T-helper 2 cell treated with Interferon-gamma antibody and Interleukin-4, amounts not matched to agents 100 ng/mL and 5 ng/mL, for 36 hours (primary cell): Measurements from ENCODE around the gene DLG2. TPM values are rescaled to one million over a fixed set of nuclear protein-coding genes. Genes with fewer than 3 reads are reported as not detected.

Experiments used
- intact Hi-C: fragments of 100-400 bp; cut with micrococcal nuclease; formaldehyde crosslinking; loops from one replicate; pipeline ENCODE4 v1.15.1; 2023
- total RNA-seq: library from RNA; stranded (reverse); gene quantifications from 2 replicates; pipeline ENCODE4 v1.2.3, GENCODE V29; 2022

The DLG2 gene
- total RNA-seq, 1 donor from 2014 or later = 1.0 TPM

GRCh38 chr11:83522911-83523310 lies 2104.2 kb downstream of the DLG2 start:
- intact Hi-C loops = no loop called here

- intact Hi-C loops = no loop called here
Observed at GRCh38 chr11:83521647-83522596, 2105.2 kb downstream of the DLG2 start.

GRCh38 chr11:83520849-83521248 lies 2106.3 kb downstream of the DLG2 start:
- intact Hi-C loops = no loop called here

GRCh38 chr11:83511646-83512045 lies 2115.5 kb downstream of the DLG2 start:
- intact Hi-C loops = no loop called here

GRCh38 chr11:83510530-83511460 lies 2116.3 kb downstream of the DLG2 start:
- intact Hi-C loops = no loop called here

GRCh38 chr11:83508804-83509203 lies 2118.3 kb downstream of the DLG2 start:
- intact Hi-C loops = no loop called here

GRCh38 chr11:83502041-83502440 lies 2125.1 kb downstream of the DLG2 start:
- intact Hi-C loops = no loop called here

- intact Hi-C loops = no loop called here
Observed at GRCh38 chr11:83493917-83494316, 2133.2 kb downstream of the DLG2 start.

- intact Hi-C loops = no loop called here
Observed at GRCh38 chr11:83493034-83493433, 2134.1 kb downstream of the DLG2 start.

GRCh38 chr11:83483808-83484207 lies 2143.3 kb downstream of the DLG2 start:
- intact Hi-C loops = no loop called here

- intact Hi-C loops = no loop called here
Observed at GRCh38 chr11:83480811-83481210, 2146.3 kb downstream of the DLG2 start.

GRCh38 chr11:83480251-83480650 lies 2146.9 kb downstream of the DLG2 start:
- intact Hi-C loops = no loop called here

- intact Hi-C loops = no loop called here
Observed at GRCh38 chr11:83477772-83478171, 2149.4 kb downstream of the DLG2 start.

- intact Hi-C loops = no loop called here
Observed at GRCh38 chr11:83475760-83476159, 2151.4 kb downstream of the DLG2 start.

GRCh38 chr11:83473743-83474142 lies 2153.4 kb downstream of the DLG2 start:
- intact Hi-C loops = no loop called here

- intact Hi-C loops = no loop called here
Observed at GRCh38 chr11:83472806-83473205, 2154.3 kb downstream of the DLG2 start.

GRCh38 chr11:83471831-83472727 lies 2155.1 kb downstream of the DLG2 start:
- intact Hi-C loops = no loop called here

GRCh38 chr11:83467837-83468236 lies 2159.3 kb downstream of the DLG2 start:
- intact Hi-C loops = no loop called here

GRCh38 chr11:83464160-83464944 lies 2162.8 kb downstream of the DLG2 start:
- intact Hi-C loops = no loop called here

GRCh38 chr11:83459798-83460197 lies 2167.3 kb downstream of the DLG2 start:
- intact Hi-C loops = no loop called here
